ENCODE data around the gene PTPRJ. TPM values are rescaled to one million over a fixed set of nuclear protein-coding genes. Genes with fewer than 3 reads are reported as not detected.
"Not testable (repeated sequence)": the region's sequence is repeated elsewhere in the genome, so short reads cannot be mapped to it uniquely, and the experiment has no call there.

The PTPRJ gene
- total RNA-seq, 1 experiment from 2014 or later: 59.4 TPM

DNA sequence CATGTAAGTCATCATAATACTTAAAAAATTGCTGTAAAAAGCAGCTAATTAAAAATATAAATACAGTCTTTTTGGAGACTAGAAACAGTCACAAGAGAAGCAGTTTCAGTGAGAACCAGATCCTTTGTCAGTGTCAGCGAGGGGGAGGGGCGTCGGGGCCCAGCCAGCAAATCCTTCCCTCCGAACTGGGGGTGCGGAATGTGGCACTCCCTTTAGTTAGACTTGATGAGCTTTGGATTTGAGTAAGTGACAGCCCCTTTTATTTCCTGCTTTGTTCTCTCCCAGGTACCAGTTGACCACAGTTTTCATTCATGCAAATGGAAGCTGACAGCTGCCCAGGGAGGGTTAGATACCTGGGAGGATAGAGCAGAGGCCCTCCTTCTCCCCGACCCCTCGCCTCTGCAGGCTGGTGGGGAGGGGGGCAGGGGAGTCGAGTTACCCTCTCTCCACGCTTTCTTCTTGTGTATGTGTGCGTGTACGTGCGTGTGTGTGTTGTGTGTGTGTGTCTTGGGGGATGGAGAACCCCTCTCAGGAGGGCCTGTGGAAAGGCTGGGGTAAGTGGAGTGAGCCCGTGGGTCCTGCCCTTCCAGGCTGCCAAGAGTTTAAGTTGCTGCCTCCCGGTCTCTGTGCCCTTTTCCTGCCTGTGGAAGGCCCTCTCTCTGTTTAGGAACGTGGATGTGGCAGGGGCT lies 38.3 kb downstream of the PTPRJ start:
- no peaks in the 10 kb centered on the region for H3K36me3 Mint-ChIP-seq (ENCODE audit: insufficient read depth, unreplicated experiment)
- CTCF ChIA-PET: no interaction called here

DNA sequence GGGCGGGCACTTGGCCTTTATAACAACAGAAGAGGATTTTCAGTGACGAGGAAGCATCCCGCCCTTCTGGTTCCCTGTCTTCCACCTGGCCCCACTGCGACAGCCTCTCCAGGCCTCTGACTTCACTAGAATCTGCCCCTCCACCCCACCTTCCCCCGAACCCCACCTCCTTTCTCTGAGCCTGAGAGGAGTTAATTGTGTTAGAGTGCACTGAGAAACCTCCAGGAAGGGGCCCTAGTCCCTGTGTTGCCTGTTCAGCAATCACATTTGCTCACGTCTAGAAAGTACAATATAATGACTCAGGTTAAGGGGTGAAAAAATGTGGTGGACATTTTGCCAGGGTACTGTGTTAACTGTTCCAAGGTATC lies 38.8 kb downstream of the PTPRJ start:
- Mint-ChIP-seq H3K4me1 (ENCODE audit: low read depth, unreplicated experiment) (peaks cover 24% of the 10 kb centered on the region), H3K9me3 (ENCODE audit: low read depth, unreplicated experiment) (no peaks in the 10 kb centered on the region), H3K27ac (ENCODE audit: unreplicated experiment) (no peak overlapping the region), H3K27me3 (ENCODE audit: unreplicated experiment) (no peaks in the 10 kb centered on the region), H3K4me3 (ENCODE audit: low read depth, unreplicated experiment) (no peak overlapping the region), H3K36me3 (ENCODE audit: insufficient read depth, unreplicated experiment) (no peaks in the 10 kb centered on the region)
- BruUV-seq (replicated peaks): no TSS peak
- no peak for DNase-seq
- intact Hi-C loops (cut with micrococcal nuclease; ENCODE audit: unreplicated experiment): no loop called here
- TF ChIP-seq, protein P1, sequence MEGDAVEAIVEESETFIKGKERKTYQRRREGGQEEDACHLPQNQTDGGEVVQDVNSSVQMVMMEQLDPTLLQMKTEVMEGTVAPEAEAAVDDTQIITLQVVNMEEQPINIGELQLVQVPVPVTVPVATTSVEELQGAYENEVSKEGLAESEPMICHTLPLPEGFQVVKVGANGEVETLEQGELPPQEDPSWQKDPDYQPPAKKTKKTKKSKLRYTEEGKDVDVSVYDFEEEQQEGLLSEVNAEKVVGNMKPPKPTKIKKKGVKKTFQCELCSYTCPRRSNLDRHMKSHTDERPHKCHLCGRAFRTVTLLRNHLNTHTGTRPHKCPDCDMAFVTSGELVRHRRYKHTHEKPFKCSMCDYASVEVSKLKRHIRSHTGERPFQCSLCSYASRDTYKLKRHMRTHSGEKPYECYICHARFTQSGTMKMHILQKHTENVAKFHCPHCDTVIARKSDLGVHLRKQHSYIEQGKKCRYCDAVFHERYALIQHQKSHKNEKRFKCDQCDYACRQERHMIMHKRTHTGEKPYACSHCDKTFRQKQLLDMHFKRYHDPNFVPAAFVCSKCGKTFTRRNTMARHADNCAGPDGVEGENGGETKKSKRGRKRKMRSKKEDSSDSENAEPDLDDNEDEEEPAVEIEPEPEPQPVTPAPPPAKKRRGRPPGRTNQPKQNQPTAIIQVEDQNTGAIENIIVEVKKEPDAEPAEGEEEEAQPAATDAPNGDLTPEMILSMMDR (IDR thresholded peaks at IDR 0.05; ENCODE audit: unreplicated experiment): no peak
- CTCF ChIA-PET: no interaction called here

More for the DNA sequence above, 38.3 kb downstream of the PTPRJ start:
- no peak overlapping the region for H3K27ac Mint-ChIP-seq (ENCODE audit: unreplicated experiment)
- TF ChIP-seq, protein P1 (IDR thresholded peaks at IDR 0.05; ENCODE audit: unreplicated experiment): no peak
- peaks cover 27% of the 10 kb centered on the region for H3K4me1 Mint-ChIP-seq (ENCODE audit: low read depth, unreplicated experiment)
- BruUV-seq (replicated peaks): no TSS peak
- H3K27me3 Mint-ChIP-seq (ENCODE audit: unreplicated experiment): no peaks in the 10 kb centered on the region
- no peak for DNase-seq
- H3K9me3 Mint-ChIP-seq (ENCODE audit: low read depth, unreplicated experiment): no peaks in the 10 kb centered on the region
- H3K4me3 Mint-ChIP-seq (ENCODE audit: low read depth, unreplicated experiment): no peak overlapping the region
- intact Hi-C loops (cut with micrococcal nuclease; ENCODE audit: unreplicated experiment): no loop called here

DNA sequence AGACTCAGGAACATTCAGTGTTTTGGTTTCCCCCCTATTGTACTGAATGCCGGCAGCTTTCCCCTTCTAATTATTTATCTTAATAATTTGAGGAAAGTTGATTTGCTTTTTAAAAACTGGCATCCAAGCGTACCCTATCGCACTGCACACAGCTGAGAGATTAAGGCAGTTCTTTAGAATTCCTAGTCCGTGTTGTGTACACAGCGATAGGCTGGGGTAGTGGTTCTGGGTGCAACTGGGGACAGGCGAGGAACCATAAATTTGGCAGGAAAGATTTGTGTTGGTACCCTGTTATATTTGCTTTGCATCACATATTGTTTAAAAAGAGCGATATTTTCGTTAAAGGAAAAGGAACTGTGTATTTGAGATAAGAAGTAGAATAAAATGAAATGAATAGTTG lies 39.2 kb downstream of the PTPRJ start:
- Mint-ChIP-seq H3K9me3 (ENCODE audit: low read depth, unreplicated experiment) (no peaks in the 10 kb centered on the region), H3K27me3 (ENCODE audit: unreplicated experiment) (no peaks in the 10 kb centered on the region), H3K4me3 (ENCODE audit: low read depth, unreplicated experiment) (no peak overlapping the region), H3K27ac (ENCODE audit: unreplicated experiment) (no peak overlapping the region), H3K36me3 (ENCODE audit: insufficient read depth, unreplicated experiment) (no peaks in the 10 kb centered on the region), H3K4me1 (ENCODE audit: low read depth, unreplicated experiment) (peaks cover 27% of the 10 kb centered on the region)
- CTCF ChIA-PET: no interaction called here
- TF ChIP-seq, protein P1 (IDR thresholded peaks at IDR 0.05; ENCODE audit: unreplicated experiment): no peak
- DNase-seq: no peak
- intact Hi-C loops (cut with micrococcal nuclease; ENCODE audit: unreplicated experiment): no loop called here
- no TSS peak for BruUV-seq (replicated peaks)

DNA sequence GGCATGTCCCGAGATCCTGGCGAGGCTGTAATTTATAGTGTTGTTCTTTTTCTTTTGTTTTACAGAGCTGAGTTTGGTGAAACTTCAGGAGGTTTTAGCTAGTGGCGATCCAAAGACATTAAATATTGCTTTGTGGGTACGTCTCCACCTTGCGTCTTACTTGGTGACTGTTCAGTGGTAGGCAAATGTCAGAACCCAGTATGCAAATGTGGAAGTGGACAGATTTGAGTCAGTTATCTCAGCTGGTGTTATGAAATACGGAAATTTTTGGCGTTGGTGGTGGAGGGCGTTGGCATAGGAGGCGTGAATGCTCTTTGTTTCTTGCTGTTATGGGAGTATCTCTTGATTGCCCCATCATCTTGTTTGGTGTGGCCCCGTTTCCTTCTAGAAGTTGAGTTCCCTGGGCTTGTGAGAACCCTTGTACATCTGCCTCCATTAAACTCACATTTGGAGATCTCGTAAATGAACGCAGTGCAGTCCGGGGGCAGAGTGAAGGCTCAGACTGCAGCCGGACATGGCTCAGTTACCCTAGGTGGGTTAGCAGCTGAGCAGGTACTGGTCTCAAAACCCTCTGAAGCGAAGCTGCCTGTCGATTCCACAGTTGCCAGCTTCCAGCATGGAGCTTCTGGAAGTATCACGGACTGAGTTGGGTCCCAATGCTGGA lies 39.9 kb downstream of the PTPRJ start:
- Mint-ChIP-seq H3K27me3 (ENCODE audit: unreplicated experiment) (no peaks in the 10 kb centered on the region), H3K27ac (ENCODE audit: unreplicated experiment) (no peak overlapping the region), H3K4me3 (ENCODE audit: low read depth, unreplicated experiment) (no peak overlapping the region), H3K9me3 (ENCODE audit: low read depth, unreplicated experiment) (no peaks in the 10 kb centered on the region), H3K4me1 (ENCODE audit: low read depth, unreplicated experiment) (peaks cover 31% of the 10 kb centered on the region), H3K36me3 (ENCODE audit: insufficient read depth, unreplicated experiment) (no peaks in the 10 kb centered on the region)
- TF ChIP-seq, protein P1 (IDR thresholded peaks at IDR 0.05; ENCODE audit: unreplicated experiment): no peak
- intact Hi-C loops (cut with micrococcal nuclease; ENCODE audit: unreplicated experiment): no loop called here
- DNase-seq: no peak
- no TSS peak for BruUV-seq (replicated peaks)
- CTCF ChIA-PET: interaction anchor here (0.5 to 1.0 kb wide), 2 partner anchors 13 to 324 kb away, joined by 3 read pairs; no protein-coding TSS in a partner anchor

DNA sequence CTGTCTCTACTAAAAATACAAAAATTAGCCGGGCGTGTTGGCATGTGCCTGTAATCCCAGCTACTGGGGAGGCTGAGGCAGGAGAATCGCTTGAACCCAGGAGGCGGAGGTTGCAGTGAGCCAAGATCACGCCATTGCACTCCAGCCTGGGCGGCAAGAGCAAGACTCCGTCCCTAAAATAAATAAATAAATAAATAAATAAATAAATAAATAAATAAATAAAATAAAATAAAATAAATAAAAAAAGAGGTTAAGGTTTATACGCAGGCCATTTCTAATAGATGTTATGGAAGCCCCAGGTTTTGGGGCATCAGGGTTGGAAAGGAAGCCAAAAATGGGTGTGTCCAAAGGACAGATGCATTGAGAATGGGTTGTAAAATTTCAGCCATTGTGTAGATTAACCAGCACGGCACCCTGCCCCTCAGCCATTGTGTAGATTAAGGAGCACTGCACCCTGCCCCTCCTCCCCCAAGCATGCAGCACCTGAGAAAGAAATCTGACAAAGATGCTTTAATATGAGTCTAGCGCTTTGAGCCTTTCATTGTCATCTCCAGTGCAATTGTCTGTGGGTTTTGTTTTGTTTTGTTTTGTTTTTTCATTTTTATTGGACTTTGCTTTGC lies 41.0 kb downstream of the PTPRJ start:
- DNase-seq; BruUV-seq (replicated peaks); intact Hi-C loops (cut with micrococcal nuclease; ENCODE audit: unreplicated experiment); H3K9me3 Mint-ChIP-seq (ENCODE audit: low read depth, unreplicated experiment); H3K27ac Mint-ChIP-seq (ENCODE audit: unreplicated experiment); H3K36me3 Mint-ChIP-seq (ENCODE audit: insufficient read depth, unreplicated experiment); H3K4me3 Mint-ChIP-seq (ENCODE audit: low read depth, unreplicated experiment); H3K27me3 Mint-ChIP-seq (ENCODE audit: unreplicated experiment): not testable (repeated sequence)
- CTCF ChIA-PET: interaction anchor here (0.5 kb wide), 1 partner anchor 326 kb away, joined by 3 read pairs; no protein-coding TSS in a partner anchor
- peaks cover 35% of the 10 kb centered on the region for H3K4me1 Mint-ChIP-seq (ENCODE audit: low read depth, unreplicated experiment)
